K562 (cell line): ENCODE data around the gene OR2V2. TPM values are rescaled to one million over a fixed set of nuclear protein-coding genes. Genes with fewer than 3 reads are reported as not detected.

Experiments used
- HOMEZ ChIP-seq: fragments of 250-450 bp; sonication (Bioruptor Pico); IDR thresholded peaks from 2 replicates; pipeline ENCODE4 v1.4.0; 2020; ENCODE audit warnings: mild to moderate bottlenecking, moderate library complexity
- PKNOX1 ChIP-seq: fragments of 450-650 bp; IDR thresholded peaks from 2 replicates; pipeline ENCODE4 v1.6.1; 2016
- PRDM10 ChIP-seq: fragments of 450-650 bp; IDR thresholded peaks from 2 replicates; pipeline ENCODE4 v1.6.1; 2018; ENCODE audit not compliant: partially characterized antibody
- PTBP1 ChIP-seq: fragments of 200-400 bp; formaldehyde crosslinking; IDR thresholded peaks from 2 replicates; pipeline ENCODE4 v1.6.1; 2017; ENCODE audit warnings: low read depth, low read length
- THAP12 ChIP-seq: fragments of 250-450 bp; sonication (Bioruptor Pico); IDR thresholded peaks from 2 replicates; pipeline ENCODE4 v1.9.0; 2021; ENCODE audit warnings: mild to moderate bottlenecking, inconsistent platforms
- ZBTB17 ChIP-seq: fragments of 450-650 bp; formaldehyde crosslinking; IDR thresholded peaks from 2 replicates; pipeline ENCODE4 v1.4.0; 2020; ENCODE audit warnings: mild to moderate bottlenecking
- ZBTB40 ChIP-seq, 2 experiments: fragments of 450-650 bp in 1 of 2; sonication (generic) in 1 of 2; formaldehyde crosslinking in 1 of 2; IDR thresholded peaks; 2 replicates each; pipeline versions ENCODE4 v1.7.1 to v1.9.0; 2016 to 2022; ENCODE audit warnings: inconsistent platforms in 1 of 2, mild to moderate bottlenecking in 1 of 2, missing genetic modification reagents in 1 of 2
- polyA plus RNA-seq, 8 experiments: library from polyadenylated mRNA; depleted of rRNA in 4 of 8; stranded (reverse) in 5 of 8; unstranded in 3 of 8; fragments of >200 nt; fragmentation: Nextera tagmentation in 2 of 8; fragmentation: Illumina TruSeq in 1 of 8; extraction: Ambion mirVana in 2 of 8; extraction: Trizol in 1 of 8; gene quantifications; 2 replicates each; pipeline versions ENCODE4 v1.2.1 to v1.2.3, GENCODE V29; 2011 to 2014; ENCODE audit warnings: inconsistent platforms in 1 of 8, missing spikeins in 1 of 8
- total RNA-seq, 7 experiments: library from RNA; depleted of rRNA in 6 of 7; stranded (reverse); fragments of >200 nt in 6 of 7; fragmentation: Illumina TruSeq in 2 of 7; extraction: Trizol in 2 of 7; gene quantifications; 2 replicates each; pipeline versions ENCODE4 v1.2.1 to v1.2.3, GENCODE V29; 2011 to 2021; ENCODE audit warnings: low replicate concordance in 1 of 7

Gene OR2V2
- total and polyA plus RNA-seq, 9 of the 15 experiments (the other 6 are each of a cell fraction or from before 2014, with no cell fraction given): 0.01 TPM; not detected in 8

GRCh38 chr5:181190711-181191525, 43.5 kb downstream of the OR2V2 start (continued):
- no peak for TF ChIP-seq PRDM10
- no peak for TF ChIP-seq HOMEZ (CRISPR knock-in tag)
- no peak for TF ChIP-seq ZBTB40 (IDR thresholded peaks at IDR 0.05)
- TF ChIP-seq ZBTB40 (CRISPR knock-in tag; IDR thresholded peaks at IDR 0.05): no peak
- TF ChIP-seq PKNOX1: no peak
- no peak for TF ChIP-seq PTBP1
- no peak for TF ChIP-seq ZBTB17
- no peak for TF ChIP-seq THAP12
